Trophoblast cell (in vitro differentiated cells and primary cell): Measurements from ENCODE around the gene VPS37D.
A peak's percentile ranks its signal among the peaks of the same experiment; 100 is the strongest.

Experiments
- DNase-seq, 2 donors: peaks; one replicate each; pipeline ENCODE4 v3.0.0-alpha.2; 2016
- H2AFZ ChIP-seq: 2 replicates; pipeline ENCODE4 v1.6.1; 2013; ENCODE audit warnings: low read length, moderate library complexity, mild to moderate bottlenecking; ENCODE audit not compliant: insufficient read depth, poor library complexity
- H2AK5ac ChIP-seq: 2 replicates; pipeline ENCODE4 v1.6.1; 2013; ENCODE audit warnings: mild to moderate bottlenecking, low read length
- H2BK120ac ChIP-seq: 2 replicates; pipeline ENCODE4 v1.6.1; 2013; ENCODE audit warnings: low read length, mild to moderate bottlenecking, moderate library complexity; ENCODE audit not compliant: insufficient read depth, poor library complexity
- H2BK12ac ChIP-seq: 2 replicates; pipeline ENCODE4 v1.6.1; 2013; ENCODE audit warnings: mild to moderate bottlenecking, low read length, moderate library complexity
- H2BK5ac ChIP-seq: 2 replicates; pipeline ENCODE4 v1.6.1; 2013; ENCODE audit warnings: low read length, low read depth, moderate library complexity, mild to moderate bottlenecking; ENCODE audit not compliant: poor library complexity
- H3K14ac ChIP-seq: 2 replicates; pipeline ENCODE4 v1.6.1; 2013; ENCODE audit warnings: mild to moderate bottlenecking, low read length
- H3K18ac ChIP-seq: 2 replicates; pipeline ENCODE4 v1.6.1; 2013; ENCODE audit warnings: mild to moderate bottlenecking, low read length
- H3K23ac ChIP-seq: 2 replicates; pipeline ENCODE4 v1.6.1; 2013; ENCODE audit warnings: low read length
- H3K27ac ChIP-seq: 2 replicates; pipeline ENCODE4 v1.5.1; 2013; ENCODE audit warnings: low read depth, mild to moderate bottlenecking, inconsistent platforms, low read length, moderate library complexity
- H3K27me3 ChIP-seq: 2 replicates; pipeline ENCODE4 v1.6.1; 2013; ENCODE audit warnings: inconsistent platforms, mild to moderate bottlenecking, low read length, moderate library complexity; ENCODE audit not compliant: insufficient read depth
- H3K36me3 ChIP-seq, 2 experiments: 1 replicate in 1 of 2; 2 replicates in 1 of 2; pipeline ENCODE4 v1.6.1; 2013; ENCODE audit warnings: low read length in 2 of 2, mild to moderate bottlenecking in 2 of 2, moderate library complexity in 1 of 2; ENCODE audit not compliant: insufficient read depth in 2 of 2, control insufficient read depth in 1 of 2
- H3K4ac ChIP-seq: 2 replicates; pipeline ENCODE4 v1.6.1; 2013; ENCODE audit warnings: low read depth, mild to moderate bottlenecking, low read length, moderate library complexity
- H3K4me1 ChIP-seq, 2 experiments: 1 replicate in 1 of 2; 2 replicates in 1 of 2; pipeline ENCODE4 v1.6.1; 2013; ENCODE audit warnings: low read length in 2 of 2, mild to moderate bottlenecking in 2 of 2, moderate library complexity in 1 of 2; ENCODE audit not compliant: insufficient read depth in 2 of 2, control insufficient read depth in 1 of 2
- H3K4me2 ChIP-seq: 2 replicates; pipeline ENCODE4 v1.6.1; 2013; ENCODE audit warnings: inconsistent platforms, mild to moderate bottlenecking, low read length, moderate library complexity
- H3K4me3 ChIP-seq: 2 replicates; pipeline ENCODE4 v1.5.1; 2013; ENCODE audit warnings: mild to moderate bottlenecking, low read depth, low read length, inconsistent platforms
- H3K79me1 ChIP-seq: one replicate; pipeline ENCODE4 v1.6.1; 2013; ENCODE audit warnings: low read length
- H3K79me2 ChIP-seq: 2 replicates; pipeline ENCODE4 v1.6.1; 2013; ENCODE audit warnings: low read length, mild to moderate bottlenecking; ENCODE audit not compliant: control insufficient read depth, insufficient read depth, poor library complexity
- H3K9ac ChIP-seq: 2 replicates; pipeline ENCODE4 v1.6.1; 2013; ENCODE audit warnings: mild to moderate bottlenecking, low read length
- H3K9me3 ChIP-seq: 2 replicates; pipeline ENCODE4 v1.6.1; 2013; ENCODE audit warnings: low read depth, mild to moderate bottlenecking, control low read depth, inconsistent platforms, low read length; ENCODE audit not compliant: insufficient read depth
- H4K12ac ChIP-seq: 2 replicates; pipeline ENCODE4 v1.6.1; 2013; ENCODE audit warnings: low read depth, mild to moderate bottlenecking, low read length, moderate library complexity
- H4K8ac ChIP-seq: 2 replicates; pipeline ENCODE4 v1.6.1; 2013; ENCODE audit warnings: low read depth, mild to moderate bottlenecking, low read length, moderate library complexity
- H4K91ac ChIP-seq: one replicate; pipeline ENCODE4 v1.6.1; 2013; ENCODE audit warnings: low read depth, mild to moderate bottlenecking, low read length, moderate library complexity
- WGBS: extraction: QIAGEN DNeasy Blood & Tissue Kit; methylation state at CpG from one replicate; pipeline ENCODE4 v1.1.7; 2013; ENCODE audit warnings: missing lambda C conversion rate; ENCODE audit not compliant: insufficient read length, insufficient coverage; ENCODE audit errors: extremely low coverage; 5-methylcytosine and 5-hydroxymethylcytosine counted together

The VPS37D gene

GRCh38 chr7:73685311-73685710, 17.7 kb downstream of the VPS37D start:
- no peak overlapping the region for H3K23ac ChIP-seq
- no peak overlapping the region for H3K18ac ChIP-seq
- H3K27ac ChIP-seq: no peak overlapping the region
- H2BK120ac ChIP-seq: no peak overlapping the region
- no peak overlapping the region for H3K9ac ChIP-seq
- no peak overlapping the region for H4K91ac ChIP-seq
- no peak for DNase-seq
- H3K79me2 ChIP-seq: peaks cover 12% of the 10 kb centered on the region
- H3K4me1 ChIP-seq: peaks cover 9 to 14% of the 10 kb centered on the region in 2 experiments
- H2AFZ ChIP-seq: no peak overlapping the region
- H2BK12ac ChIP-seq: no peak overlapping the region
- H3K4me2 ChIP-seq: no peak overlapping the region
- no peak overlapping the region for H2BK5ac ChIP-seq
- no CpG with 5 or more reads among the region's 18 CpGs for WGBS
- no peaks in the 10 kb centered on the region for H3K27me3 ChIP-seq
- H4K12ac ChIP-seq: no peak overlapping the region
- no peaks in the 10 kb centered on the region for H3K9me3 ChIP-seq
- peak overlapping the region; percentile 67 for H3K4ac ChIP-seq
- no peak overlapping the region for H3K14ac ChIP-seq
- no peak overlapping the region for H4K8ac ChIP-seq
- peaks cover 16 to 17% of the 10 kb centered on the region in 2 experiments for H3K36me3 ChIP-seq
- peaks cover 7% of the 10 kb centered on the region for H3K79me1 ChIP-seq
- no peak overlapping the region for H3K4me3 ChIP-seq
- no peak overlapping the region for H2AK5ac ChIP-seq

GRCh38 chr7:73688288-73688687, 20.7 kb downstream of the VPS37D start:
- no peak overlapping the region for H2BK5ac ChIP-seq
- H2BK12ac ChIP-seq: no peak overlapping the region
- H3K4me2 ChIP-seq: no peak overlapping the region
- H2BK120ac ChIP-seq: no peak overlapping the region
- H3K27me3 ChIP-seq: no peaks in the 10 kb centered on the region
- no peaks in the 10 kb centered on the region for H3K9me3 ChIP-seq
- no peak overlapping the region for H4K12ac ChIP-seq
- H3K4me1 ChIP-seq: peaks cover 0 to 4% of the 10 kb centered on the region in 2 experiments
- H3K4ac ChIP-seq: no peak overlapping the region
- H3K23ac ChIP-seq: no peak overlapping the region
- no peak overlapping the region for H3K18ac ChIP-seq
- no peak overlapping the region for H3K14ac ChIP-seq
- H4K8ac ChIP-seq: no peak overlapping the region
- no peak overlapping the region for H3K9ac ChIP-seq
- H3K4me3 ChIP-seq: no peak overlapping the region
- no peak overlapping the region for H2AK5ac ChIP-seq
- H3K79me1 ChIP-seq: peaks cover 3% of the 10 kb centered on the region
- no peak for DNase-seq
- H3K27ac ChIP-seq: no peak overlapping the region
- H3K79me2 ChIP-seq: peaks cover 8% of the 10 kb centered on the region
- H4K91ac ChIP-seq: no peak overlapping the region
- H3K36me3 ChIP-seq: peaks cover 28 to 41% of the 10 kb centered on the region in 2 experiments
- no peak overlapping the region for H2AFZ ChIP-seq
- WGBS: no CpG with 5 or more reads among the region's 8 CpGs

GRCh38 chr7:73690646-73691045, 23.0 kb downstream of the VPS37D start:
- Histone ChIP-seq H3K23ac (no peak overlapping the region), H3K18ac (no peak overlapping the region), H3K4me2 (no peak overlapping the region), H2BK120ac (no peak overlapping the region), H3K79me2 (no peaks in the 10 kb centered on the region), H3K14ac (no peak overlapping the region), H3K36me3 (peaks cover 44 to 59% of the 10 kb centered on the region in 2 experiments), H3K27ac (no peak overlapping the region), H4K12ac (no peak overlapping the region), H3K4me1 (no peaks in the 10 kb centered on the region), H2AFZ (no peak overlapping the region), H3K27me3 (no peaks in the 10 kb centered on the region), H2AK5ac (no peak overlapping the region), H4K8ac (no peak overlapping the region), H3K4ac (no peak overlapping the region), H3K9ac (no peak overlapping the region), H3K79me1 (no peaks in the 10 kb centered on the region), H2BK5ac (no peak overlapping the region), H3K9me3 (no peaks in the 10 kb centered on the region), H2BK12ac (no peak overlapping the region), H3K4me3 (no peak overlapping the region), H4K91ac (no peak overlapping the region)
- no CpG with 5 or more reads among the region's 7 CpGs for WGBS
- DNase-seq: no peak

GRCh38 chr7:73696372-73696771, 28.7 kb downstream of the VPS37D start:
- Histone ChIP-seq H3K14ac (no peak overlapping the region), H3K36me3 (peaks cover 63 to 74% of the 10 kb centered on the region in 2 experiments), H2AK5ac (no peak overlapping the region), H3K18ac (no peak overlapping the region), H3K4me1 (no peaks in the 10 kb centered on the region), H2AFZ (no peak overlapping the region), H3K4ac (no peak overlapping the region), H4K12ac (no peak overlapping the region), H3K79me2 (no peaks in the 10 kb centered on the region), H2BK5ac (no peak overlapping the region), H2BK12ac (no peak overlapping the region), H3K27me3 (no peaks in the 10 kb centered on the region), H3K79me1 (no peaks in the 10 kb centered on the region), H3K23ac (no peak overlapping the region), H3K9me3 (no peaks in the 10 kb centered on the region), H3K27ac (no peak overlapping the region), H4K91ac (no peak overlapping the region), H3K9ac (no peak overlapping the region), H2BK120ac (no peak overlapping the region), H3K4me2 (no peak overlapping the region), H3K4me3 (no peak overlapping the region), H4K8ac (no peak overlapping the region)
- no CpG with 5 or more reads among the region's 4 CpGs for WGBS
- no peak for DNase-seq
